Neuron (in vitro differentiated cells): Measurements from ENCODE around the gene MIEF1.

Experiments used
- H2AFZ ChIP-seq: one replicate; pipeline ENCODE4 v1.6.1; 2013; ENCODE audit warnings: low read depth, mild to moderate bottlenecking, inconsistent platforms, low read length, moderate library complexity
- H3K27me3 ChIP-seq: one replicate; pipeline ENCODE4 v1.6.1; 2013; ENCODE audit warnings: low read length; ENCODE audit not compliant: insufficient read depth
- H3K36me3 ChIP-seq: one replicate; pipeline ENCODE4 v1.6.1; 2013; ENCODE audit warnings: low read length; ENCODE audit not compliant: insufficient read depth
- H3K4me1 ChIP-seq: one replicate; pipeline ENCODE4 v1.6.1; 2013; ENCODE audit warnings: low read length; ENCODE audit not compliant: insufficient read depth
- H3K4me3 ChIP-seq: 2 replicates; pipeline ENCODE4 v1.5.1; 2013; ENCODE audit warnings: mild to moderate bottlenecking, low read length, moderate library complexity
- H3K9me3 ChIP-seq: one replicate; pipeline ENCODE4 v1.6.1; 2013; ENCODE audit warnings: low read length

MIEF1 gene

DNA sequence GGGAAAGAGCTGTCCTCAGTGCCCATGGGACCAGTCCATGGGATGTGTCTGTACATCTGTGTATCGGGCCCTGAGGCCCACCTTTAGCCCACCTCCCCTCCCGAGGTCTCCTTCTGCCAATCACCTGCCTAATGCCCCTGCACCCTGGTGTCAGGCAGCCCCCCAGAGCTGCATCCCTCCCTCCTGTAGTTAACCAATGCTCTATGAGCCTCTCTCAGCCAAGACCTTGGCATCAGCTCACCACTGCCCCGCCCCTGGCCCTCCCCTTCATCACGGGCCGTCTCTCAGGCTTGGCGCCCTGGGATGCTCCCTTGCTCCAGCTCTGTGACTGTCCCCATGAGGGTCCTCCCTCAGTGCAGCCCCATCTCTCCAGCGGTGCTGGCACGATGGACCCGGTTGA, 26.8 kb upstream of the MIEF1 start:
- H3K27me3 ChIP-seq = no peaks in the 10 kb centered on the region
- H2AFZ ChIP-seq = no peak overlapping the region
- no peak overlapping the region for H3K4me3 ChIP-seq
- H3K36me3 ChIP-seq = no peaks in the 10 kb centered on the region
- H3K4me1 ChIP-seq = peaks cover 40% of the 10 kb centered on the region
- no peaks in the 10 kb centered on the region for H3K9me3 ChIP-seq

DNA sequence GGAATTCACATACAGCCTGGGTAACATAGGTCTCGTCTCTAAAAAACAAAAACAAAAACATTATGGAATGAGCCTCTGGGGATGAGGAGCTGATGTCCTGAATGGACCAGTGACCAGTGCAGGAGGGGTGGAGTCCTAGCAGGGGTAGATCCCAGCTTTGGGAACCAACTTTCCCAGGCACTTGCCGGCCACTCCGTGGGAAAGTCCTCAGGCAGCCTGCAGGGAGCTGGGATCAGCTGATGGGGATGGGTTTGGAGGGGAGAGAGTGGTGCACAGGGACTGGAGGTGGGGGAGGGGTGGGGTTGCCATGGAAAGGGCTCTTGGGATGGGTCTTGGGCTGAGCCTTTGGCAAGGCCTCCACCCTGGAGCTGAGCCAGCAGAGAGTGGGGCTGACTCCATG, 26.2 kb upstream of the MIEF1 start:
- Histone ChIP-seq H3K36me3 (no peaks in the 10 kb centered on the region), H3K4me1 (peaks cover 35% of the 10 kb centered on the region), H3K27me3 (no peaks in the 10 kb centered on the region), H3K4me3 (no peak overlapping the region), H2AFZ (no peak overlapping the region), H3K9me3 (no peaks in the 10 kb centered on the region)

DNA sequence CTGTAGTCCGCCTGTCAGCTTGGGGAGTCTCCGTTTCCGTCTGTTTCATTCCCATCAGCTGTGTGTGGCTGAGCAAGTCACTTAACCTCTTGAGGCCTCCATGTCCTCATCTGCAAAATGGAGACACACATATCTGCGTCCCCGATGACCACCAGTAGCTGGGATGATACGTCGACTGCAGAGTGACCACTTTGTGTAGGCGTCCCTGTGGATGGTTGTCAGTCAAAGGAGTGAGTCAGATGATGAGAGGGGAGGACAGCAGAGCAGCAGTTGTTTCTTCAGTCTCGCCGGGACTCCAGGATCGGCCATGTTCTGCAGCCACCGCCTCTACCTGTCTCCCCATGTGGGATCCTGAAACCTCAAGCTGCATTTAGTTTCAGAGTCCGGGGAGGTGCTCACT, 25.4 kb upstream of the MIEF1 start:
- H3K4me3 ChIP-seq = no peak overlapping the region
- H3K27me3 ChIP-seq = no peaks in the 10 kb centered on the region
- no peaks in the 10 kb centered on the region for H3K36me3 ChIP-seq
- H3K9me3 ChIP-seq = no peaks in the 10 kb centered on the region
- H2AFZ ChIP-seq = no peak overlapping the region
- H3K4me1 ChIP-seq = peaks cover 27% of the 10 kb centered on the region

- Histone ChIP-seq H3K9me3 (no peaks in the 10 kb centered on the region), H3K27me3 (no peaks in the 10 kb centered on the region), H3K36me3 (no peaks in the 10 kb centered on the region), H3K4me3 (no peak overlapping the region), H3K4me1 (peaks cover 19% of the 10 kb centered on the region), H2AFZ (no peak overlapping the region)
These were observed 24.5 kb upstream of the MIEF1 start for GRCh38 chr22:39477542-39477941.

DNA sequence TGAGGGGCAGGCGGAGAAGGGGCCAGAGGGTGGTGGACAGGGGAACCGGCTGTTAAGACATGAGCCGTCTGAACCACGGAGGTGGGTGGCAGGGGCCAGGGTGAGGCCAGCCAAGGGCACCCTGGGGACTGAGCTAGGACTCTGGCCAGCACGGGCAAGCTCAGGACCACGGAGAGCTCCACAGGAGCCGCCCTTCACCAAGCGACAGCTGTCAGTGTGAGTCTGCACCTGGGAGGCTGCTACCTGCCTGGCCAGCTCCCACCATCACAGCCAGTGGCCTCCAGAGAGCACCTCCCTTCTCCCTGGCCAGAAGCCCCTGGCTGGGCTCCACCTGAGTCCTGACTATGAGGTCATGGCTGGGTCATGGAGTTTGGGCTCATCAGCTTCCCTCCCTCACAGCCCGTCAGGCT, 23.6 kb upstream of the MIEF1 start:
- Histone ChIP-seq H2AFZ (no peak overlapping the region), H3K36me3 (no peaks in the 10 kb centered on the region), H3K4me1 (peaks cover 12% of the 10 kb centered on the region), H3K27me3 (no peaks in the 10 kb centered on the region), H3K9me3 (no peaks in the 10 kb centered on the region), H3K4me3 (no peak overlapping the region)

DNA sequence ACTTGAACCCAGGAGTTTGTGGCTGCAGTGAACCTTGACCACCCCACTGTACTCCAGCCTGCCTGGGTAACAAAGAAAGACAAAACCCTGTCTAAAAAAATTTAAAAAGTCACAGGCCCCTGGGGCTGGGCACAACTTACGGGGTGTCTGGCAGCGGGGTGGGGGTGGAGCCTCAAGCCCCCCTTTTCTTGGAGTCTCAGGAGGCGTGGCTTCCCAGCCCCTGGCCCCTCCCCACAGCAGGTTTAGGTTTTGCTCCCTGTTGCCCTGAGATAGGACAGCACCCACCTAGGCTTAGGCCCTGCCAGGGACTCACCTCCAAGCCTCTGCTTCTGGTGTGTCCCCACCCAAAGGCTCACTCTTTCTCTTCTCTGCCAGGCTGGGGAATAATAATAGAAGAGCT, 22.8 kb upstream of the MIEF1 start:
- Histone ChIP-seq H3K4me1 (peaks cover 10% of the 10 kb centered on the region), H2AFZ (no peak overlapping the region), H3K36me3 (no peaks in the 10 kb centered on the region), H3K9me3 (no peaks in the 10 kb centered on the region), H3K27me3 (no peaks in the 10 kb centered on the region), H3K4me3 (no peak overlapping the region)

DNA sequence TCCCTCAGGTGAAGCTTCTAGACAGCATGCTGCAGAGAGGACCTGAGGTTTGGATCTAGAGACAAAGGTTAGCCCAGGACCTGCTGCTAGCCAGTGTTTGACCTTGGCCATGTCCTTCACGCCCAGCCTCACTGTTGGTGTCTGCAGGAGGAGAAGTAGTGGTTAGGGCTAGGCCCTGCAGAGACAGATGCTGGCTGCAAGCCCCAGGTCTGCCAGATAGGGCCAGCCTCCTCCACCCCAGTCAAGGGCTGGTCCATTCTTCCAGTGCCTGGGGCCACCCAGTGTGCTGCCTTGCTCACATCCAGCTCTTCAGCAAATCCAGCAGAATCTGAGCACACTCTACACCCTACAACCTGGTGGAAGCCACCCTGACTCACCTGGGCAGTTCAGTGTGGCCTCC, 21.5 kb upstream of the MIEF1 start:
- H3K27me3 ChIP-seq = no peaks in the 10 kb centered on the region
- H3K4me1 ChIP-seq = peaks cover 5% of the 10 kb centered on the region
- H3K4me3 ChIP-seq = no peak overlapping the region
- no peaks in the 10 kb centered on the region for H3K9me3 ChIP-seq
- no peaks in the 10 kb centered on the region for H3K36me3 ChIP-seq
- H2AFZ ChIP-seq = no peak overlapping the region

GRCh38 chr22:39481054-39481453, 21.0 kb upstream of the MIEF1 start:
- Histone ChIP-seq H3K27me3 (no peaks in the 10 kb centered on the region), H3K4me3 (no peak overlapping the region), H2AFZ (no peak overlapping the region), H3K36me3 (no peaks in the 10 kb centered on the region), H3K9me3 (no peaks in the 10 kb centered on the region), H3K4me1 (peaks cover under 1% of the 10 kb centered on the region)

- Histone ChIP-seq H3K36me3 (no peaks in the 10 kb centered on the region), H3K4me1 (no peaks in the 10 kb centered on the region), H3K27me3 (no peaks in the 10 kb centered on the region), H2AFZ (no peak overlapping the region), H3K4me3 (no peak overlapping the region), H3K9me3 (no peaks in the 10 kb centered on the region)
These were observed 20.5 kb upstream of the MIEF1 start for GRCh38 chr22:39481595-39481994.

GRCh38 chr22:39482768-39483167, 19.3 kb upstream of the MIEF1 start:
- H3K36me3 ChIP-seq = peaks cover under 1% of the 10 kb centered on the region
- no peaks in the 10 kb centered on the region for H3K27me3 ChIP-seq
- no peak overlapping the region for H3K4me3 ChIP-seq
- H3K4me1 ChIP-seq = no peaks in the 10 kb centered on the region
- H2AFZ ChIP-seq = no peak overlapping the region
- H3K9me3 ChIP-seq = no peaks in the 10 kb centered on the region

DNA sequence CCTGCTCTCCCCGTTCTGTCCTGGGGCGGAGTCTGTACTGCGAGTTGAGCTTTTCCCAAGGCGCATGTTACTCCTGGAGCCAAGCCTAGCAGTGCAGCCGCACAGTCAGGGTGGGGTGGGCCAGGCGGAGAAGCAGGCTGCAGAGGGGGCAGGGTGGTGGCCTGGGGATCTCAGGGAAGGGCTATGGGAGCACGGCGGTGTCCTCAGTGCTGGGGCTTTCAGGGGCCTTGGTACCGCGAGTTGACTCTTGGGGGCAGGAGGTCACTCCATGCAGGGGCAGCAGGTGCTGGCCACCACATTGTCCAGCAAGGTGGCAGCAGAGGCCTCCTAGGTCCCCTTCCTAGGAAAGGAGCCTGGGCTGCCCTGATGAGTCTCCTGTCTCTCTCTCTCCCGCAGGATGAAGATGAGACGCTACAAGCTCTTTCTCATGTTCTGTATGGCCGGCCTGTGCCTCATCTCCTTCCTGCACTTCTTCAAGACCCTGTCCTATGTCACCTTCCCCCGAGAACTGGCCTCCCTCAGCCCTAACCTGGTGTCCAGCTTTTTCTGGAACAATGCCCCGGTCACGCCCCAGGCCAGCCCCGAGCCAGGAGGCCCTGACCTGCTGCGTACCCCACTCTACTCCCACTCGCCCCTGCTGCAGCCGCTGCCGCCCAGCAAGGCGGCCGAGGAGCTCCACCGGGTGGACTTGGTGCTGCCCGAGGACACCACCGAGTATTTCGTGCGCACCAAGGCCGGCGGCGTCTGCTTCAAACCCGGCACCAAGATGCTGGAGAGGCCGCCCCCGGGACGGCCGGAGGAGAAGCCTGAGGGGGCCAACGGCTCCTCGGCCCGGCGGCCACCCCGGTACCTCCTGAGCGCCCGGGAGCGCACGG, 14.9 kb upstream of the MIEF1 start:
- Histone ChIP-seq H3K4me1 (no peaks in the 10 kb centered on the region), H3K4me3 (no peak overlapping the region), H3K9me3 (no peaks in the 10 kb centered on the region), H2AFZ (no peak overlapping the region), H3K27me3 (no peaks in the 10 kb centered on the region), H3K36me3 (peaks cover 5% of the 10 kb centered on the region)

DNA sequence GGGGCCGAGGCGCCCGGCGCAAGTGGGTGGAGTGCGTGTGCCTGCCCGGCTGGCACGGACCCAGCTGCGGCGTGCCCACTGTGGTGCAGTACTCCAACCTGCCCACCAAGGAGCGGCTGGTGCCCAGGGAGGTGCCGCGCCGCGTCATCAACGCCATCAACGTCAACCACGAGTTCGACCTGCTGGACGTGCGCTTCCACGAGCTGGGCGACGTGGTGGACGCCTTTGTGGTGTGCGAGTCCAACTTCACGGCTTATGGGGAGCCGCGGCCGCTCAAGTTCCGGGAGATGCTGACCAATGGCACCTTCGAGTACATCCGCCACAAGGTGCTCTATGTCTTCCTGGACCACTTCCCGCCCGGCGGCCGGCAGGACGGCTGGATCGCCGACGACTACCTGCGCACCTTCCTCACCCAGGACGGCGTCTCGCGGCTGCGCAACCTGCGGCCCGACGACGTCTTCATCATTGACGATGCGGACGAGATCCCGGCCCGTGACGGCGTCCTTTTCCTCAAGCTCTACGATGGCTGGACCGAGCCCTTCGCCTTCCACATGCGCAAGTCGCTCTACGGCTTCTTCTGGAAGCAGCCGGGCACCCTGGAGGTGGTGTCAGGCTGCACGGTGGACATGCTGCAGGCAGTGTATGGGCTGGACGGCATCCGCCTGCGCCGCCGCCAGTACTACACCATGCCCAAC, 14.1 kb upstream of the MIEF1 start:
- no peaks in the 10 kb centered on the region for H3K9me3 ChIP-seq
- no peak overlapping the region for H3K4me3 ChIP-seq
- no peaks in the 10 kb centered on the region for H3K4me1 ChIP-seq
- peaks cover 5% of the 10 kb centered on the region for H3K36me3 ChIP-seq
- no peak overlapping the region for H2AFZ ChIP-seq
- no peaks in the 10 kb centered on the region for H3K27me3 ChIP-seq

DNA sequence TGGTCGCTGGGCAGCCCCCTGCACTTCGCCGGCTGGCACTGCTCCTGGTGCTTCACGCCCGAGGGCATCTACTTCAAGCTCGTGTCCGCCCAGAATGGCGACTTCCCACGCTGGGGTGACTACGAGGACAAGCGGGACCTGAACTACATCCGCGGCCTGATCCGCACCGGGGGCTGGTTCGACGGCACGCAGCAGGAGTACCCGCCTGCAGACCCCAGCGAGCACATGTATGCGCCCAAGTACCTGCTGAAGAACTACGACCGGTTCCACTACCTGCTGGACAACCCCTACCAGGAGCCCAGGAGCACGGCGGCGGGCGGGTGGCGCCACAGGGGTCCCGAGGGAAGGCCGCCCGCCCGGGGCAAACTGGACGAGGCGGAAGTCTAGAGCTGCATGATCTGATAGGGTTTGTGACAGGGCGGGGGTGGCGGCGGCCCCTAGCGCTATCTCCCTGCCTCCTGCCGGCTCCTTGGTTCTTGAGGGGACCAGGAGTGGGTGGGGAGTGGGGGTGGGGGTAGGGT, 13.5 kb upstream of the MIEF1 start:
- Histone ChIP-seq H3K4me3 (no peak overlapping the region), H3K27me3 (no peaks in the 10 kb centered on the region), H3K9me3 (no peaks in the 10 kb centered on the region), H2AFZ (no peak overlapping the region), H3K36me3 (peaks cover 5% of the 10 kb centered on the region), H3K4me1 (no peaks in the 10 kb centered on the region)
